Thoracic aorta (tissue), 2 donors: ENCODE data around the gene NFATC2IP. TPM values are rescaled to one million over a fixed set of nuclear protein-coding genes. Genes with fewer than 3 reads are reported as not detected.

Experiments
- ATAC-seq: fragments of 150-250 bp; one replicate; pipeline ENCODE4 v1.8.0; 2017; ENCODE audit warnings: low read depth; ENCODE audit not compliant: insufficient number of reproducible peaks, low FRiP score
- DNase-seq: peaks from one replicate; pipeline ENCODE4 v3.0.0-alpha.2; 2020; ENCODE audit warnings: low spot score
- H3K27ac ChIP-seq, 2 donors: fragments of 200-600 bp; sonication (generic); 1 replicate in 1 of 2; 2 replicates in 1 of 2; pipeline ENCODE4 v1.5.1; 2016; ENCODE audit warnings: mild to moderate bottlenecking in 2 of 2, moderate library complexity in 2 of 2
- H3K27me3 ChIP-seq: fragments of 200-600 bp; sonication (generic); replicated peaks from 2 replicates; pipeline ENCODE4 v1.6.0; 2016; ENCODE audit warnings: mild to moderate bottlenecking; ENCODE audit not compliant: insufficient read depth
- H3K36me3 ChIP-seq: fragments of 200-600 bp; sonication (generic); one replicate; pipeline ENCODE4 v1.5.1; 2016
- H3K4me1 ChIP-seq, 2 donors: fragments of 200-600 bp; sonication (generic); 1 replicate in 1 of 2; 2 replicates in 1 of 2; pipeline versions ENCODE4 v1.5.1 to v1.6.0; 2016; ENCODE audit warnings: low read depth in 2 of 2, mild to moderate bottlenecking in 1 of 2; ENCODE audit not compliant: control insufficient read depth in 1 of 2
- H3K4me3 ChIP-seq: fragments of 200-600 bp; sonication (generic); 2 replicates; pipeline ENCODE4 v1.5.1; 2016; ENCODE audit warnings: mild to moderate bottlenecking
- H3K9me3 ChIP-seq: fragments of 200-600 bp; sonication (generic); 2 replicates; pipeline ENCODE4 v1.5.1; 2016
- CTCF ChIP-seq: fragments of 200-600 bp; sonication (generic); IDR thresholded peaks from one replicate; pipeline ENCODE4 v1.5.1; 2019; ENCODE audit warnings: antibody characterized with exemption
- total RNA-seq, 2 donors: library from RNA; depleted of rRNA; stranded (reverse); fragments of >200 nt; gene quantifications; one replicate each; pipeline versions ENCODE4 v1.1.0 to v1.2.3, GENCODE V29; 2016

NFATC2IP gene
- total RNA-seq, 2 donors from 2014 or later, result 38.4 to 45.5 TPM

DNA sequence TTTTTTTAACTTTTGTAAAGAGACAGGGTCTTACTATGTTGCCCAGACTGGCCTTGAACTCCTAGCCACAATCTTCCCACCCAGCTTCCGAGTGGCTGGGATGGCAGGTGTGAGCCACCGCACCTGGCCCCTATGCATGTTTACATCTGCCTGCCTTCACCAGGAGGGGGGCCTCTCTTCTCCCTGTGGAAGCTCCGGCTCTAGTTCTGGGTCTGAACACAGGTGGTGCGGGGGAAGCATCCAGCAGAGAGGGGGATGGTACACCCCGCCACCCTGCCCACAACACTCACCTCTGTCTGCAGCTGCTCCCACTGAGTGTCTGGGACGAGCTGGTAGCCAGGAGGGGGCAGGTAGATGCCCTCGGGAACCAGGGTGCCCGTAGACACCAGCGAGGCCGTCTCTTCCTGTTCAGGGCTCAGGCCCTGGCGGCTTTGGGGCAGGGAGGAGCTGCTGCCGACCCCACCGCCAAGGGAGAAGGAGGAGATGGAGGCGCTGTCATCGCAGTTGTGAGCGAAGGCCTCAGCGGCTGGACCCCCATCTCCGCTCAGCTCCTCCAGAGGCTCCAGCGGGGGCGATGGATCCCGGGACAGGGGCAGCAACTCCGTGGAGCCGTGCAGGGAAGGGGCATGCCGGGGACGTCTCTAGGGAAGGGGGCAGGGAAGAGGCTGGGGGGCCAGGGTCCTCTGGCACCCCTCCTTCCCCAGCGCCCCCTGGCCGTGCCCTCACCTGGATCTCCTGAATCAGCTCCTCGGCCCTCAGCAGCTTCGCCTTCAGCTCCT lies 36.6 kb upstream of the NFATC2IP start:
- H3K4me3 ChIP-seq, result no peak overlapping the region
- DNase-seq (no peak), ATAC-seq (no peak)
- H3K4me1 ChIP-seq, result no peaks in the 10 kb centered on the region
- no peaks in the 10 kb centered on the region for H3K27me3 ChIP-seq
- no peak overlapping the region for H3K27ac ChIP-seq
- TF ChIP-seq CTCF, result no peak
- peaks cover 23% of the 10 kb centered on the region for H3K36me3 ChIP-seq
- no peaks in the 10 kb centered on the region for H3K9me3 ChIP-seq

DNA sequence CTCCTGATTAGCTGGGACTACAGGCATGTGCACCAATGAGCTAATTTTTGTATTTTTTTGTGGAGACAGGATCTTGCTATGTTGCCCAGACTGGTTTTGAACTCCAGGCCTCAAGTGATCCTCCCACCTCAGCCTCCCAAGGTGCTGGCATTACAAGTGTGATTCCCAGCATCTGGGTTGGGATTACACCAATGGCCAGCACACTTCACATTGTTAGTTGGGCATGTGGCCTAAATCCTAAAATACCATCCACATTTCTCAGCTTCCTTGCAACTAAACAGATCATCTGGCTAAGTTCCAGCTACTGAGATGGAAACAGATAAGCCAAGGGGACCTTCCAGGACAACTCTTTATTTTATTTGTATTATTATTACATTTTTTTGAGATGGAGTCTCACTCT lies 35.6 kb upstream of the NFATC2IP start:
- no peaks in the 10 kb centered on the region for H3K27me3 ChIP-seq
- ATAC-seq (no peak), DNase-seq (no peak)
- peaks cover 21% of the 10 kb centered on the region for H3K36me3 ChIP-seq
- H3K4me1 ChIP-seq, result no peaks in the 10 kb centered on the region
- H3K4me3 ChIP-seq, result no peak overlapping the region
- H3K27ac ChIP-seq, result no peak overlapping the region
- no peaks in the 10 kb centered on the region for H3K9me3 ChIP-seq
- no peak for TF ChIP-seq CTCF

GRCh38 chr16:28917095-28917494 lies 33.6 kb upstream of the NFATC2IP start:
- no peak overlapping the region for H3K27ac ChIP-seq
- no peak for DNase-seq
- peaks cover 21% of the 10 kb centered on the region for H3K36me3 ChIP-seq
- no peak for ATAC-seq
- no peak overlapping the region for H3K4me3 ChIP-seq
- no peaks in the 10 kb centered on the region for H3K4me1 ChIP-seq
- TF ChIP-seq CTCF, result no peak
- no peaks in the 10 kb centered on the region for H3K9me3 ChIP-seq
- no peaks in the 10 kb centered on the region for H3K27me3 ChIP-seq

- H3K9me3 ChIP-seq, result no peaks in the 10 kb centered on the region
- TF ChIP-seq CTCF, result no peak
Measured at GRCh38 chr16:28918698-28919097, 32.0 kb upstream of the NFATC2IP start.

GRCh38 chr16:28923231-28923587 lies 27.5 kb upstream of the NFATC2IP start:
- no peak for DNase-seq
- TF ChIP-seq CTCF, result no peak
- peaks cover 3 to 13% of the 10 kb centered on the region in 2 donors for H3K4me1 ChIP-seq
- peaks cover 4% of the 10 kb centered on the region for H3K36me3 ChIP-seq
- H3K27me3 ChIP-seq, result no peaks in the 10 kb centered on the region
- no peak for ATAC-seq
- no peaks in the 10 kb centered on the region for H3K9me3 ChIP-seq
- H3K27ac ChIP-seq, result no peak overlapping the region
- H3K4me3 ChIP-seq, result no peak overlapping the region

More at GRCh38 chr16:28918698-28919097, 32.0 kb upstream of the NFATC2IP start:
- H3K36me3 ChIP-seq, result peaks cover 21% of the 10 kb centered on the region
- H3K27ac ChIP-seq, result no peak overlapping the region
- ATAC-seq (no peak), DNase-seq (no peak)
- H3K4me1 ChIP-seq, result no peaks in the 10 kb centered on the region
- H3K27me3 ChIP-seq, result no peaks in the 10 kb centered on the region
- no peak overlapping the region for H3K4me3 ChIP-seq
